Heart left ventricle (tissue), 16 donors: ENCODE measurements around the gene GIPC1. TPM values are rescaled to one million over a fixed set of nuclear protein-coding genes. Genes with fewer than 3 reads are reported as not detected.

Experiments used
- ATAC-seq, 4 donors: fragments of 200-7000 bp; cut with Tn5 transposase; one replicate each; pipeline ENCODE4 v1.9.1; 2020 to 2022; ENCODE audit warnings: moderate library complexity in 4 of 4, mild to moderate bottlenecking in 3 of 4, moderate number of reproducible peaks in 1 of 4
- DNase-seq, 5 donors: peaks; one replicate each; pipeline ENCODE4 v3.0.0-alpha.2; 2020
- H3K27ac ChIP-seq, 12 donors: fragments of 200-600 bp; sonication (generic) in 4 of 12; one replicate each; pipeline versions ENCODE4 v1.5.0 to v1.8.0; 2016 to 2022; ENCODE audit warnings: mild to moderate bottlenecking in 2 of 12
- H3K27me3 ChIP-seq, 9 donors: fragments of 200-600 bp; sonication (generic) in 2 of 9; one replicate each; pipeline versions ENCODE4 v1.5.1 to v1.8.0; 2016 to 2022; ENCODE audit warnings: mild to moderate bottlenecking in 3 of 9
- H3K36me3 ChIP-seq, 9 donors: fragments of 200-600 bp; sonication (generic) in 2 of 9; one replicate each; pipeline versions ENCODE4 v1.5.0 to v1.8.0; 2018 to 2022; ENCODE audit warnings: mild to moderate bottlenecking in 2 of 9
- H3K4me1 ChIP-seq, 12 donors: fragments of 200-600 bp; sonication (generic) in 4 of 12; one replicate each; pipeline versions ENCODE4 v1.5.0 to v1.8.0; 2016 to 2022; ENCODE audit warnings: mild to moderate bottlenecking in 3 of 12
- H3K4me3 ChIP-seq, 12 donors: fragments of 200-600 bp; sonication (generic) in 4 of 12; one replicate each; pipeline versions ENCODE4 v1.5.0 to v1.8.0; 2017 to 2022; ENCODE audit warnings: mild to moderate bottlenecking in 9 of 12, moderate library complexity in 4 of 12
- H3K9me3 ChIP-seq, 12 donors: fragments of 200-600 bp; sonication (generic) in 4 of 12; one replicate each; pipeline versions ENCODE4 v1.5.0 to v1.8.0; 2016 to 2022; ENCODE audit warnings: mild to moderate bottlenecking in 1 of 12
- POLR2A ChIP-seq, 2 donors: fragments of 450-650 bp; IDR thresholded peaks; one replicate each; pipeline ENCODE4 v1.6.1; 2017; ENCODE audit warnings: antibody characterized with exemption in 2 of 2, mild to moderate bottlenecking in 2 of 2, moderate library complexity in 2 of 2
- WGBS, 4 donors: extraction: QIAGEN DNeasy Blood & Tissue Kit in 2 of 4; methylation state at CpG; one replicate each; pipeline versions ENCODE4 v1.1.5 to v1.1.7; 2013 to 2018; 5-methylcytosine and 5-hydroxymethylcytosine counted together
- intact Hi-C, 10 donors: fragments of 100-400 bp; cut with DNase I; formaldehyde crosslinking; loops; one replicate each; pipeline versions ENCODE4 v1.11.1 to v1.14.2; 2022
- polyA plus RNA-seq, 2 donors: library from polyadenylated mRNA; stranded (reverse); fragments of 200-250 nt; gene quantifications; one replicate each; pipeline ENCODE4 v1.2.3, GENCODE V29; 2013
- total RNA-seq, 9 donors: library from RNA; depleted of rRNA in 2 of 9; stranded (reverse); fragments of >200 nt in 2 of 9; fragmentation: NEBNext Ultra II Directional in 3 of 9; extraction: Animal tissue kit (Norgen Biotek cat#: 25700) in 3 of 9; gene quantifications; one replicate each; pipeline versions ENCODE4 v1.1.0 to v1.2.4, GENCODE V29; 2016 to 2023
- TF ChIP-seq, protein P1 (sequence below), 12 donors: fragments of 200-600 bp; sonication (generic) in 4 of 12; IDR thresholded peaks; one replicate each; pipeline versions ENCODE4 v1.5.0 to v1.8.0; 2018 to 2022; ENCODE audit warnings: antibody characterized with exemption in 12 of 12, mild to moderate bottlenecking in 5 of 12
- donor health status: ischemic (EF 13 %, LVEDD 7.1; RV severe dilation, severe dysfunction).
- donor health status: healthy with polysubstance abuse.
- donor health status: DM: no; HTN: yes; CAD: no.
- donor health status: DM: no; HTN: no; CAD: no.
- donor health status: ischemic (EF 25% LVEDD 6.9; RV normal size, moderate dysfunction).
- donor health status: ischemic (EF 25% LVEDD 5.7; RV mildly dilated, moderate dysfunction).
- donor health status: healthy.
- donor health status: DM: yes; HTN: yes; CAD: no.
- donor health status: ischemic (EF 35%, LVEDD 5.7; RV mildly dilated, moderate dysfunction).
- donor health status: nonischemic (EF 11% LVEDD 7.7; RV severe dilation, severe dysfunction).
- donor health status: DM: yes; HTN: yes; CAD: no.
- donor health status: PGD.
- donor health status: ischemic (EF 29% LVEDD 5.4; RV normal size, mild dysfunction).
- donor health status: nonischemic (EF 23%, LVEDD 6.1; RV moderate dilation, normal function).

Gene GIPC1
- total and polyA plus RNA-seq, 11 donors, result 44.9 to 87.4 (median 49.7) TPM

GRCh38 chr19:14502334-14503092 is 6.6 kb upstream of the GIPC1 start:
- no peak for DNase-seq
- WGBS, 4 donors, result 80 to 86% (median 83%) methylated on average over 10 to 11 of the region's 11 CpGs
- intact Hi-C loops, result no loop called here
- H3K27me3 ChIP-seq, result no peaks in the 10 kb centered on the region
- H3K4me1 ChIP-seq, result peaks cover 0 to 11% (median 2%) of the 10 kb centered on the region in 12 donors
- no peak for ATAC-seq
- no peaks in the 10 kb centered on the region for H3K36me3 ChIP-seq
- H3K4me3 ChIP-seq, result no peak overlapping the region
- TF ChIP-seq POLR2A (IDR thresholded peaks at IDR 0.05), result no peak
- TF ChIP-seq, protein P1, sequence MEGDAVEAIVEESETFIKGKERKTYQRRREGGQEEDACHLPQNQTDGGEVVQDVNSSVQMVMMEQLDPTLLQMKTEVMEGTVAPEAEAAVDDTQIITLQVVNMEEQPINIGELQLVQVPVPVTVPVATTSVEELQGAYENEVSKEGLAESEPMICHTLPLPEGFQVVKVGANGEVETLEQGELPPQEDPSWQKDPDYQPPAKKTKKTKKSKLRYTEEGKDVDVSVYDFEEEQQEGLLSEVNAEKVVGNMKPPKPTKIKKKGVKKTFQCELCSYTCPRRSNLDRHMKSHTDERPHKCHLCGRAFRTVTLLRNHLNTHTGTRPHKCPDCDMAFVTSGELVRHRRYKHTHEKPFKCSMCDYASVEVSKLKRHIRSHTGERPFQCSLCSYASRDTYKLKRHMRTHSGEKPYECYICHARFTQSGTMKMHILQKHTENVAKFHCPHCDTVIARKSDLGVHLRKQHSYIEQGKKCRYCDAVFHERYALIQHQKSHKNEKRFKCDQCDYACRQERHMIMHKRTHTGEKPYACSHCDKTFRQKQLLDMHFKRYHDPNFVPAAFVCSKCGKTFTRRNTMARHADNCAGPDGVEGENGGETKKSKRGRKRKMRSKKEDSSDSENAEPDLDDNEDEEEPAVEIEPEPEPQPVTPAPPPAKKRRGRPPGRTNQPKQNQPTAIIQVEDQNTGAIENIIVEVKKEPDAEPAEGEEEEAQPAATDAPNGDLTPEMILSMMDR (IDR thresholded peaks at IDR 0.05), result no peak
- H3K9me3 ChIP-seq, result no peaks in the 10 kb centered on the region
- H3K27ac ChIP-seq, result no peak overlapping the region

GRCh38 chr19:14497228-14497921 is 1.4 kb upstream of the GIPC1 start:
- H3K4me3 ChIP-seq, result no peak overlapping the region
- no peak for ATAC-seq
- intact Hi-C loops, result loop anchor here in 2 of 10 donors (2.0 to 10.0 kb wide), 2 partner anchors 19 to 363 kb away; partner anchors contain the start of gene ASF1B (in 1 of the 2)
- WGBS, 4 donors, result 41 to 54% (median 47%) methylated on average over 4 to 6 of the region's 6 CpGs
- H3K36me3 ChIP-seq, result peaks cover 0 to 6% (median 0%) of the 10 kb centered on the region in 9 donors
- TF ChIP-seq, protein P1 (IDR thresholded peaks at IDR 0.05), result no peak
- peak in 1 of 2 donors; percentile 13 for TF ChIP-seq POLR2A (IDR thresholded peaks at IDR 0.05)
- no peaks in the 10 kb centered on the region for H3K9me3 ChIP-seq
- H3K4me1 ChIP-seq, result peaks cover 5 to 33% (median 22%) of the 10 kb centered on the region in 12 donors
- no peak for DNase-seq
- no peaks in the 10 kb centered on the region for H3K27me3 ChIP-seq
- H3K27ac ChIP-seq, result peak overlapping the region in 10 of 12 donors; percentile 7 to 88 (median 58)

DNA sequence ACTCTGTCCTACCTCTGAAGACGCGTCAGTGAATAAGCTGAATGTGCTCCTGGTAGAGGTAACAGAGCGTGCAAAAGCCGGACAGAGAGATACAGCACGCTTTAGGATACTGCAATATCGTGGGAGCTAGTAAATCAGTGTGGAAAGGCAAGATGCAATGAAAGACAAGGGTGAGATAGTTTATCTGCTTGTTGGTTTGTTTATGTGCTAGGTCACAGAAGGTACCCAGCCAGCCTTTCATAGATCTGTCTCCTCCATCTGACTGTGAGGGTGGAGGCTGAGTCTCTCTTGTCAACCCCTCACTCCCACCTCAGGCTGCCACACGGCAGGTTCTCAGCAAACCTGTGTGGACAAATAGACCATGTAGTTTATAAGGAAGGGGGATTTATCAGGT is 904 bp upstream of the GIPC1 start:
- Histone ChIP-seq H3K4me1 (peaks cover 5 to 33% (median 22%) of the 10 kb centered on the region in 12 donors), H3K27me3 (no peaks in the 10 kb centered on the region), H3K27ac (peak overlapping the region in 11 of 12 donors; percentile 7 to 88 (median 60)), H3K36me3 (peaks cover 0 to 8% (median 4%) of the 10 kb centered on the region in 9 donors), H3K4me3 (peak overlapping the region in 10 of 12 donors; percentile 80 to 94 (median 91)), H3K9me3 (no peaks in the 10 kb centered on the region)
- TF ChIP-seq, protein P1 (IDR thresholded peaks at IDR 0.05), result no peak
- TF ChIP-seq POLR2A (IDR thresholded peaks at IDR 0.05), result no peak
- DNase-seq (no peak), ATAC-seq (no peak)
- intact Hi-C loops, result loop anchor here in 2 of 10 donors (2.0 to 10.0 kb wide), 2 partner anchors 20 to 362 kb away; partner anchors contain the start of gene ASF1B (in 1 of the 2)
- 33 to 42% (median 34%) methylated on average over 7 of the region's 7 CpGs for WGBS, 4 donors

DNA sequence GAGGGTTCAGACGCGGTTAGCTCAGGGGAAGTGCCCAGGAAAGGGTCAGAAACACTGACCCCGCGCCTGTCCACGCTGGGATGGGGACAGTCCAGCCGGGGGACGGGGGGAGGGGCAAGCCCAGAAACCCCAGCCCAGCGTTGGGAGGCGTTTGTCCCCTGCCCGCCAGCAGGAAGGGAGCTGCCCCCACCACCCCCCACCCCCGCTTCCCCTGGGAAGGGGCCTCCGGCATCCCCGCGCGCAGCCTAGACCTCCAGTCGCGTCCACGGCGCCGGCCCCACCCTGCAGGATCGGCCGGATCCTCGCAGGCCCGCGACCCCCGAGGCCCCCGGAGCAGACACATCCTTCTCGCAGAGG is 277 bp downstream of the GIPC1 start:
- Histone ChIP-seq H3K9me3 (no peaks in the 10 kb centered on the region), H3K4me1 (peaks cover 5 to 33% (median 22%) of the 10 kb centered on the region in 12 donors), H3K27me3 (no peaks in the 10 kb centered on the region), H3K36me3 (peaks cover 0 to 20% (median 14%) of the 10 kb centered on the region in 9 donors), H3K27ac (peak overlapping the region in 11 of 12 donors; percentile 24 to 88 (median 75)), H3K4me3 (peak overlapping the region; percentile 64 to 96 (median 91))
- ATAC-seq (peak in 2 of 4 donors; percentile 1 to 2), DNase-seq (no peak)
- intact Hi-C loops, result loop anchor here in 2 of 10 donors (2.0 to 10.0 kb wide), 2 partner anchors 21 to 361 kb away; partner anchors contain the start of gene ASF1B (in 1 of the 2)
- 0 to 3% (median 0%) methylated on average over 7 to 28 of the region's 28 CpGs for WGBS, 4 donors
- TF ChIP-seq POLR2A (IDR thresholded peaks at IDR 0.05), result no peak
- TF ChIP-seq, protein P1 (IDR thresholded peaks at IDR 0.05), result no peak
